Measurements from ENCODE around the gene BBS5.

GRCh38 chr2:169526451-169526850 is 47.2 kb downstream of the BBS5 start:
- no peak for TF ChIP-seq CTCF (IDR thresholded peaks at IDR 0.05; ENCODE audit: poor library complexity, severe bottlenecking)
- no peak for TF ChIP-seq EZH2 (IDR thresholded peaks at IDR 0.05; ENCODE audit: borderline replicate concordance, insufficient read depth, low read length, poor library complexity, severe bottlenecking)
- no peak for TF ChIP-seq MXI1 (conservative IDR thresholded peaks at IDR 0.05; ENCODE audit: poor library complexity, severe bottlenecking)
- TF ChIP-seq POLR2AphosphoS5 (IDR thresholded peaks at IDR 0.05): no peak
- TF ChIP-seq TAF1 (IDR thresholded peaks at IDR 0.05; ENCODE audit: low read depth): no peak
- no peak for TF ChIP-seq EP300 (conservative IDR thresholded peaks at IDR 0.05; ENCODE audit: poor library complexity, severe bottlenecking)
- TF ChIP-seq RAD21 (conservative IDR thresholded peaks at IDR 0.05): no peak
- no peak for TF ChIP-seq REST (IDR thresholded peaks at IDR 0.05; ENCODE audit: borderline replicate concordance)
- TF ChIP-seq SMC3 (conservative IDR thresholded peaks at IDR 0.05; ENCODE audit: poor library complexity): no peak

Data from neural cell (in vitro differentiated cells).